ENCODE results near the gene KXD1.
"Not testable (repeated sequence)": the region's sequence is repeated elsewhere in the genome, so short reads cannot be mapped to it uniquely, and the experiment has no call there.

The KXD1 gene

DNA sequence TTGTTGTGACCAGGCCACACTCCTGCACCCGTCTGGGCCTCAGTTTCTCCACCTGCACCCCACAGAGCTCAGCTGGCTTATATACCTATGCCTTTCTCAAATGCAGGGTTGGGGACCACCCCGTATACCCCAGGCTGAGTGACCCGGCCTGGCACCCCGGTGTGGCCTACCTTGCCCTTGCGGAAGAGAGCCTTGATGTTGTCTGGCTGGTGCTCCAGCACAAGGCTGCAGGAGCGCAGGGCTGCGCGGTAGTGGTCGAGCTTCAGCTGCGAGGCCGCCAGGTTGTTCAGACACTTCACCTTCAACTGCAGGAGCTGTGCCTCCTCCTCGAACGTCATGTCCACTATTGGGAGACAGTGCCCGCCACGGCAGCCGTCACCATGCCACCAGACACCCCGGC is 20.2 kb upstream of the KXD1 start:
- no peak for DNase-seq (ENCODE audit: low read depth)
- H3K4me3 ChIP-seq (ENCODE audit: low read length), result no peak overlapping the region
- TF ChIP-seq, protein P1, sequence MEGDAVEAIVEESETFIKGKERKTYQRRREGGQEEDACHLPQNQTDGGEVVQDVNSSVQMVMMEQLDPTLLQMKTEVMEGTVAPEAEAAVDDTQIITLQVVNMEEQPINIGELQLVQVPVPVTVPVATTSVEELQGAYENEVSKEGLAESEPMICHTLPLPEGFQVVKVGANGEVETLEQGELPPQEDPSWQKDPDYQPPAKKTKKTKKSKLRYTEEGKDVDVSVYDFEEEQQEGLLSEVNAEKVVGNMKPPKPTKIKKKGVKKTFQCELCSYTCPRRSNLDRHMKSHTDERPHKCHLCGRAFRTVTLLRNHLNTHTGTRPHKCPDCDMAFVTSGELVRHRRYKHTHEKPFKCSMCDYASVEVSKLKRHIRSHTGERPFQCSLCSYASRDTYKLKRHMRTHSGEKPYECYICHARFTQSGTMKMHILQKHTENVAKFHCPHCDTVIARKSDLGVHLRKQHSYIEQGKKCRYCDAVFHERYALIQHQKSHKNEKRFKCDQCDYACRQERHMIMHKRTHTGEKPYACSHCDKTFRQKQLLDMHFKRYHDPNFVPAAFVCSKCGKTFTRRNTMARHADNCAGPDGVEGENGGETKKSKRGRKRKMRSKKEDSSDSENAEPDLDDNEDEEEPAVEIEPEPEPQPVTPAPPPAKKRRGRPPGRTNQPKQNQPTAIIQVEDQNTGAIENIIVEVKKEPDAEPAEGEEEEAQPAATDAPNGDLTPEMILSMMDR (conservative IDR thresholded peaks at IDR 0.05; ENCODE audit: low read length), result no peak

DNA sequence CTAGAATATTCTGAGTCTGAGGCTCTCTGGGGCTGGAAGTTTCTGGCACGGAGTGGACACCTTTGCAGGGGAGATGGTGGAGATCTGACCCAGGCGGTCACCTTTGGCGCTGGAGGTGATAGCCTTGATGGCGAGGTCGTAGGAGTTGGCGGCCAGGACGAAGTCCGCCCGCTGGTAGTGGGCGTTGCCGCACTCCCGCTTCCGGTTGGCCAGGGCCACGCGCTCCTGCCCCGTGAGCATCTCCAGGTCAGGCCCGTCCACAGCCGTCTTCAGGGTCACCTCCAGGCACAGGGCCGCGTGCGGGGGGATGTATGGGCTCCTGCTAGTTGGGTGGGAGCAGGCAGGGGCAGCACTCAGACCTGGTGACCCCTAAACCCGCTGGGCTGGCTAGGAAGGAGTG is 19.6 kb upstream of the KXD1 start:
- H3K4me3 ChIP-seq (ENCODE audit: low read length), result no peak overlapping the region
- TF ChIP-seq, protein P1 (conservative IDR thresholded peaks at IDR 0.05; ENCODE audit: low read length), result no peak
- DNase-seq (ENCODE audit: low read depth), result no peak

DNA sequence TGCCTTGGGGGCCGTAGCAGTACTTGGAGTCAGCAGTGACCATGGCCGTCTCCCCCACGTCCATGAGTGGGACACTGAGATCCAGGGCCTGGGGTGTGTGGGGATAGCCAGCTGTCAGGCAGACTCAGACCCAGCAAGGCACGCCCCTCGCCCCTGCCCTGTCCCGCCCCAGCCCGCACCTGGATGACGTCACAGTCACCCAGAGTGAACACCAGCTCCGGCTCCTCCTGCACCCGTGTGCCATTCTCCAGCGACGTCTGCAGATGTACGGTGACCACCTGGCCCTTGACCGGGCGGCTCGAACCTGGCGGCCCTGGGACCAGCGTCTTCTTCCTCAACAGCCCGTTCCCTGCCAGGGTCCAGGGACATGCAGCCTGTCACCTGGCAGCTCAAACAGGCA is 18.3 kb upstream of the KXD1 start:
- no peak overlapping the region for H3K4me3 ChIP-seq (ENCODE audit: low read length)
- TF ChIP-seq, protein P1 (conservative IDR thresholded peaks at IDR 0.05; ENCODE audit: low read length), result no peak

DNA sequence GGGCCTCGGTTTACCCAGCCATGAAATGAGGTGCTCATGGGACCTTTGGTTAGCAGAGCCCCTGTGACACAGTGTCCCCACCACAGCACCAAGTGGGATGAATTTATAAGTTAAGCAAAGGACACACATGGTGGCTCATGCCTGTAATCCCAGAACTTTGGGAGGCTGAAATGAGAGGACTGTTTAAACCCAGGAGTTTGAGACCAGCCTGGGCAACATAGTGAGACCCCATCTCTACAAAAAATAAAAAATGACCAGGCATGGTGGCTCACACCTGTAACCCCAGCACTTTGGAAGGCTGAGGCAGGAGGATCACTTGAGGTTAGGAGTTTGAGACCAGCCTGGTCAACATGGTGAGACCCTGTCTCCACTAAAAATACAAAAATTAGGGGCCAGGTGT is 17.5 kb upstream of the KXD1 start:
- not testable (repeated sequence) for DNase-seq (ENCODE audit: low read depth); H3K4me3 ChIP-seq (ENCODE audit: low read length)

More for the DNA sequence above, 18.3 kb upstream of the KXD1 start:
- DNase-seq (ENCODE audit: low read depth), result no peak

DNA sequence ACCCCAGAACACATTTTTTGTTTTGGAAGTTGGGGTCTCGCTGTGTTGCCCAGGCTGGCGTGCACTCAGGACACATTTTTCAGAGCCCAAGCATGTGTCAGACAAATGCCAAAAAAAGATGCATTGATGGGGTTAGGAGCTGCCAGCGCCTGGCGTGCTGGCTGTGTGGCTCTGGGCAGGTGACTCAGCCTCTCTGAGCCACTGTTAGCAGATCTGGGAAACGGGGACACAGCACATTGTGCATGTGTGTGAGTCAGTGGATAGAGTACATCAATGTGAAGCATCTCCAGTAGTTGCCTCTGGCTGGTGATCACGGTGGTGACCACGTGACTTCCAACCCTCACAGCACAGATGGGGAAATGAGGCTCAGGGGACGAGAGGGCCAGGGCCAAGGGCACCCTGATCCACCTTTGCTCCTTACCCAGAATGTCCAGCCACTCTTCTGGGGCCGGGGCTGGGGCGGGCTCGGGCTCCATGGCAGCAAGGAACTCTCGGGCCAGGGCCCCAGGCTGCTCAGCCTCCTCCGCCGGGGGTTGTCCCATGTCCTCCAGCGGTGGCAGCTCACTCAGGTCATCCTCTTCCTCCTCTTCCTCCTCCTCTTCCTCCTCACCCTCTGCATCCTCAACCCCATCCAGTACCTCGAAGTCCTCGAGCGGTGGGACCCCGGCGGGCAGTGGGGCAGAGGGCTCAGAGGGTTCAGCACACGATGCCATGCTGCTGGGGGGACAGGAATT is 16.2 kb upstream of the KXD1 start:
- DNase-seq (ENCODE audit: low read depth), result peak; percentile 57
- TF ChIP-seq, protein P1 (conservative IDR thresholded peaks at IDR 0.05; ENCODE audit: low read length), result no peak
- H3K4me3 ChIP-seq (ENCODE audit: low read length), result peak overlapping the region; percentile 80; the same call in 1 of the 2 replicates

DNA sequence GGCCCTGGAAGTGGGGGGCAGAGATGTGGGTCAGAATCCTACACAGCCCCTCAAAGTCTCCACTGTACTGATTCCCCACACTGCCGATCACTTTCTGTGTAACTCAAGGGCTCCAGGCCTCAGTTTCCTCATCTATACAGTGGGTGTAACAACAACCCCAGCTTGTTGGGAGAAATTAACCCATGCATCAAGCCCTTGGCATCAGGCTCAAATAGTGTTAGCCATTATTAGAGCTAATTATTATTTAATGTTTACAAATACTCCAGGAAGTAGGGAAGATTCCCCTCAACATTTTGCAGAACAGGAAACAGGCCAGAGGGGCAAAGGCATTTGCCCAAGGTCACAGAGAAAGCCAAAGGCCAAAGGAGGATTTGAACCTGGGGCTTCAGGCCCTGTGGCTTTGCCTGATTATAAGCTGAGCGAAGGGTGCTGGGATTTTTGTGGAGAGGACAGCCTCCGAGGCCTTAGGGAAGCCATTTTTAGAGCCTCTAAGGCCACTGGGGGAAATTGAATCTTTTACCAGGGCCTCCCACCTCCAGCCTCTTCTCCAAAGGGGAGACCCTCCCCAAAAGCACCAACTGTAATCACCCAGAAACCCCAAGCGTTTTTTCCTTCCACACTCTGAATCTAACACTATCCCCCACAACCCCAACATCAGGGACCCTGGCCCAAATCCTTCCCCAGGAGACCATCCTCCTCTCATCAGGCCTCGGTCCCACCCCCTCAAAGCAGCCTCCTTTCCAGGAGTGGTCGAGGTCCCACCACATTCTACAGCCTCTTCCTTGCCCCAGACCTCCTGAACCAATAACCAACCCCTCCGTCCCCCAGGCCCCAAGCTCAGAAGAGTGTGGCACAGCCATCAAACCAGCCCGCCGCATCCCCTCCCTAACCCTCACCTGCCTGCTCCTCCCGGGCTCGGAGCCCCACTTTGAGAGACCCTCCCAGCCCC is 15.4 kb upstream of the KXD1 start:
- peak overlapping the region; percentile 80 for H3K4me3 ChIP-seq (ENCODE audit: low read length)
- TF ChIP-seq, protein P1 (conservative IDR thresholded peaks at IDR 0.05; ENCODE audit: low read length), result no peak
- DNase-seq (ENCODE audit: low read depth), result no peak

DNA sequence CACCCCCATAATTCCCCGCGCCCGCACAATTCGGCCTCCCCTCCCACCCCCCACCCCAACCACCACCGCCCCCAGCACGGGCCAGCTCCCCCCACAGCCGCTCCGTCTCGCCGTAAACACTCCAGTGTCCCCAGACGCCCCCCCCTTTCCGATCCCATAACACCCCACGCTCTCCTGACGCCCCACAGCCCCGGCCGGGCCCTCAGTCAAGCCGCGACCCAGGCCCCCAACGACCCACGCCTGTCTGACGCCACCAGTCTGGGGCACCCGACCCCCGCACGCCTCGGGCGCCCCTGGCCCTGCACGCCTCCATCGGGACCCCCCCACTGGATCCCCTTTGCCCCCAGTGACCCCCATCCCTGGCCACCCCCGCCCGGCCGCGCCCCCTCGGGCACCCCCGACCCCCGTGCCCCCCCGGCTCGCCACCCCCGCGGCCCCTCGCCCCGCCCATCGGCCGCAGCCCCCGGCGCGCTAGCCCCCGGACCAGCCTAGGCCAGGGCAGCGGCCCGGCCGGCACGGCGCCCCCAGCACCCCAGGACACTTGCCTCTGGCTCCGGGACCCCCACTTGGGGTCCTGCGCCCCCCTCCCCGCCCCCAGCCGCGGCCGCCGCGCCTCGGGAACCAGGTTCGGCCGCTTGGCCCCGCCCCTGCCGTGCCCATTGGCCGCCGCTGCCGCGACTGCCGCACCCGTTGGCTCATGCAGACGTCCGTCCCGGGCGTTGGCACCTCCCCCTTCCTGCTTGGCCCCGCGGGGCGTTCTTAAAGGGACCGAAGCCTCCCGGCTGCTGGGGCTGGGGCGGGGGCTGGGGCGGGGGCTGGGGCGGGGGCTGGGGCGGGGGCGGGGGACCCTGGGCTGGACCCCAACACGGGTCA is 14.5 kb upstream of the KXD1 start, which contains the start of gene FKBP8:
Gene FKBP8 (minus strand): TSS at position 633 of the 873 bp plus-strand sequence. CDS start 1,603 bp downstream, outside the sequence.
- DNase-seq (ENCODE audit: low read depth), result peak; percentile 85
- TF ChIP-seq, protein P1 (conservative IDR thresholded peaks at IDR 0.05; ENCODE audit: low read length), result no peak

More for the DNA sequence above, 14.5 kb upstream of the KXD1 start, which contains the start of gene FKBP8:
- H3K4me3 ChIP-seq (ENCODE audit: low read length), result peak within 1 kb of the TSS; percentile 80

All from AG10803 (cell line).